GM21515 (cell line): ENCODE data around the gene UGT1A3.

Experiments
- ATAC-seq: cut with Tn5 transposase; IDR thresholded peaks from one replicate; pipeline ENCODE4 v1.9.1; 2021; ENCODE audit not compliant: unreplicated experiment

UGT1A3 gene

DNA sequence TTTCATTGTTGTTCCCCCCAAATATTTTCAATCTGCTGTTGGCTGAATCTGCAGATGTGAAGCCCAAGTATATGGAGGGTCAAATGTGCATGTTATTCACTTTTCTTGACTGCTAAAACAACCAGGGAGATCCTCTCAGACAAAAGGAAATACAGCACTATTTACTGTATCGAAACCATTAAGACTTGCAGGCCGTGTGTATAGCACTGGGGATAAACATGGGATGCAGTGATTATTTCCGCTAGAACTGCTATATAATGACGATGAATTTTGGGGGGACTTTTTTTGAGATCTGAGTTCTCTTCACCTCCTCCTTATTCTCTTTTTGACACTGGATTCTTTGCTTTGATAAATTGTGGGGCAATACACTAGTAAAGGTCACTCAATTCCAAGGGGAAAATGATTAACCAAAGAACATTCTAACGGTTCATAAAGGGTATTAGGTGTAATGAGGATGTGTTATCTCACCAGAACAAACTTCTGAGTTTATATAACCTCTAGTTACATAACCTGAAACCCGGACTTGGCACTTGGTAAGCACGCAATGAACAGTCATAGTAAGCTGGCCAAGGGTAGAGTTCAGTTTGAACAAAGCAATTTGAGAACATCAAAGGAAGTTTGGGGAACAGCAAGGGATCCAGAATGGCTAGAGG lies 27.7 kb downstream of the UGT1A3 start:
- no peak for ATAC-seq

- no peak for ATAC-seq
Measured at GRCh38 chr2:233758141-233758540, 29.3 kb downstream of the UGT1A3 start.

DNA sequence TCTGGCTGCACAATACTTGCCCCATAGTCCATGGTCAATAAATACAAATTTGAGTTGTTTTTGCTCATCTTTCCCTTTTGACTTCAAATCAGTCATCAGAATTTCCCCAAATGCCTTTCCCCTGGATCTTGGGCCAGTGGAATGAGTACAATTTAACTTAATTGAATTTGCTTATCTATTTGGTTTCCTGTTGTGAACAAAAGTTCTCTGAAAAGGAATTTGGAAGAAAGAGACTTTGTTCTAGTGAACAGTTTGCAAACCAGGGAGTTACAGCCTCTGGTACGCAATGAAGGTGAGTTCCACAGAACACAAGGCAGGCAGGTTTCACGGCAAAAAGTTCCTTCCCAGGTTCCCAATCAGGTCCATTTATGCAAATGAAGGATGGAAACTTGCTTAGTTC lies 30.0 kb downstream of the UGT1A3 start:
- ATAC-seq: no peak

- ATAC-seq: no peak
Measured at GRCh38 chr2:233760043-233760442, 31.2 kb downstream of the UGT1A3 start, which contains the start of gene UGT1A1. TSS of gene UGT1A1 (plus strand) at chr2:233760270. CDS start at chr2:233760288, 18 bp downstream.

DNA sequence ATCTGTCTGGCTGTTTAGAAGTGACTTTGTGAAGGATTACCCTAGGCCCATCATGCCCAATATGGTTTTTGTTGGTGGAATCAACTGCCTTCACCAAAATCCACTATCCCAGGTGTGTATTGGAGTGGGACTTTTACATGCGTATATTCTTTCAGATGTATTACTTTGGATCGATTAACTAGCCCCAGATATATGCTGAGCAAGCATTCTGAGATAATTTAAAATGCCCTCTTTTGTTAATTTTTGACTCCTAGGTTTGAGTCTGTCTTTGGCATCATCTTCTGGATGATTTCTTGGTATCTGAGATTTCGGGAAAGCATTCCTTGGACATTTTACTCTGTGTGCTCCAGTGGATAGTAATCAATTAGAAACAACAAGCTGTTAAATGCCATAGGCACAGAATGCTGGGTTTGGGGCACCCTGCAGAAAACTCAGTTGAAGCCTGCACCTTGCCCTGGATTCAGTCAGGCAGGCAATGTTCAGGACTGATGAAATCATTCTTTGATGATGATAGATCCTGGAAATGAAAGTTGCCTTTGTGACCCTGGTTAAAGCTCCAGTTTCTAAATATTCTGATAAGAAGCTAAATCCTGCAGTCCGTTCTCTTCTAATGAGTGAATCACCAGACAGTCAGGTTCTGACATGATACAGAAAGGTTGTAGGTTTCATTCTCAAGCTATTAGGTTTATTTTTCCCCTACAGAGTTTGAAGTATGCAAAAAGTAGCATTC lies 32.4 kb downstream of the UGT1A3 start:
- ATAC-seq: no peak

DNA sequence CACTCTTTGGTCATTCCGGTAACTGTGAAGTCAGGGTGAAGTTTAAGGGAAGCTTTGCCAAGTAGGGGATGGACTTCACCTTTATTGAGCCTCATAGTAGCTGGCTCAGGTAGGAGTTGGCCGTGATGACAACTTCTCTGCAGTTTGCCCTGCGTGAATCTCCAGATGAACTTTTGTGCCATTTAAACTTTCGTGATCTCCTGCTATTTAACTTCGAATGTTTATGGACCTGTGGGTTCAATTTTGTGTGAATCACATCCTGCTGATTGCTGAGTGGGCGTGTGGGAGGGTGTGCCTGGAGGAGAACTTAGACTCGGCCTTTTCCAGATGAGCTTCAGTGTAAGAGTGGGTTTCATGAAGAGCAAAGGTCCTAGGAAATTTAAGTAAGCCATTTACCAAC lies 35.4 kb downstream of the UGT1A3 start:
- ATAC-seq: no peak

DNA sequence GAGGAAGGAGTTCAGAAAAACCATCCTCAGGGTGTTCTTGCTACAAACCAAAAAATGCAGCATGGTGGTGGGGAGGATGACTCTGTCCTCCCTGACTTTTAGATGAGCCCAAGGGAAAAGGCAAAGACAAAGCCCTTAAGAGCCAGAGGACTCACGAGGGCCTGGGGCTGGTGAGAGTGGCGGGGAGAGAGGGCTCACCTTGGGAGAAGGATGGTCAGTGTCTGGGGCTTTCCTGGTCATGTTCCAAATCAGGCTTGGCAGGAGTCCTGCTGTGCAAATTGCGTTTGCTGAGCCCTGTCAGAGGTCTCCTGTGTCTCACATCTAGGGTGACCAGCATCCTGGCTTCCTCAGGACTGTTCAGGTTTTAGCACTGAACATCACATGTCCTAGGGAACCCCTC lies 35.9 kb downstream of the UGT1A3 start:
- no peak for ATAC-seq

GRCh38 chr2:233766416-233766815 lies 37.6 kb downstream of the UGT1A3 start:
- ATAC-seq: no peak

- no peak for ATAC-seq
Measured at GRCh38 chr2:233768076-233768475, 39.2 kb downstream of the UGT1A3 start.

DNA sequence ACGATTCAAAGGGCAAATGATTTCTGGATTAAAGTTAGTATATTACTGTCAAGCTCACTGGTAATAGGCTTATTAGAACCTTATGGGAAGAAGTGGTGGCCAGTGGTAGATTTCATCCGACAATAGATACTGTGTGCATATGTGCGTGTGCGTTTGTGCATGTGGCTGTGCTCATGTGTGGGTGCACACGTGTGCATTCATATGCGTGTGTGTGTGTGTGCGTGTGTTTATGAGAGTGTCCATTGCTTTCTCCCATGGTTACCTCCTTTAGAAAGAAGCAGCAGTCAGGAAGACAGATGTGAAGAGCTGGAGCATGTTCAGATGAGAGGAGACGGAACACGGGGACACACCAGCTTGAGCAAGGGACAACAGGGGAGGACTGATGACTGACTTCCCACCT lies 40.4 kb downstream of the UGT1A3 start:
- no peak for ATAC-seq

GRCh38 chr2:233772153-233772552 lies 43.3 kb downstream of the UGT1A3 start:
- ATAC-seq: no peak

DNA sequence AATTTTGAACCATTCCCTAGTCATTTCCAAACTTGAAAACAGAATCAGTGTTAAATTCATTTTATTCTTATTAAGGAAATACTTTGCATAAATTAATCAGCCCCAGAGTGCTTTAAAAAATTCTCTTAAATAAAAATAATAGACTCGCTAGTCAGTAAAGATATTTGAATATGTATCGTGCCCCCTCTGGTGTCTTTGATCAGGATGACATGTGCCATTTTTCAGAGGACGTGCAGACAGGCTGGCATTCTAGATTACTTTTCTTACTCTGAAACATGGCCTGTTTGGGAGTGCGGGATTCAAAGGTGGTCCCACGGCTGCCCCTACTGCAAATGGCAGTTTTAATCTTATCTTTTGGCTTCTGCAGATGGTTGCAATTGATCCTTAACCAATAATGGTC lies 43.7 kb downstream of the UGT1A3 start:
- ATAC-seq: no peak

GRCh38 chr2:233773854-233774253 lies 45.0 kb downstream of the UGT1A3 start:
- ATAC-seq: no peak

GRCh38 chr2:233775414-233775813 lies 46.6 kb downstream of the UGT1A3 start:
- ATAC-seq: no peak

DNA sequence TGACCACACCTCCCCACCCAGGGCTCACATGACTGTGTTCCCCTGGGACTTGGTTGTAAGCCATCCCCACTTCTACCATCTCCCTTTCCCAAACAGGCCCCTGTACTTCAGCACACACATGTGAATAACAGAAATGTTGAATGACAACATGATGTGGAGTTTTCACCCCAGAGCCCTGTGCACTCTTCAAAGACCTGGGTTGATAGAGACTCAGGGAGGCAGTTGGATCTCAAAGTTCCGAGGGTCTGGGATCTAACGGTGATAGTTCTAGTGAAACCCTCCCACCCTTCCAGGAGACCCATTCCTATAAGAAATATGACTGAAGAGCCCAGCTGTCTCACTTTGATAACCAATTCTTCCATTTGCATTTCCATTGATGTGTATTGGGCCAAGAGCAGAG lies 49.2 kb downstream of the UGT1A3 start, which contains the start of gene MROH2A:
Gene MROH2A, plus strand, starts transcription at position 301 of the 400 bp plus-strand sequence. CDS start 1,029 bp downstream, outside the sequence.
- no peak for ATAC-seq

DNA sequence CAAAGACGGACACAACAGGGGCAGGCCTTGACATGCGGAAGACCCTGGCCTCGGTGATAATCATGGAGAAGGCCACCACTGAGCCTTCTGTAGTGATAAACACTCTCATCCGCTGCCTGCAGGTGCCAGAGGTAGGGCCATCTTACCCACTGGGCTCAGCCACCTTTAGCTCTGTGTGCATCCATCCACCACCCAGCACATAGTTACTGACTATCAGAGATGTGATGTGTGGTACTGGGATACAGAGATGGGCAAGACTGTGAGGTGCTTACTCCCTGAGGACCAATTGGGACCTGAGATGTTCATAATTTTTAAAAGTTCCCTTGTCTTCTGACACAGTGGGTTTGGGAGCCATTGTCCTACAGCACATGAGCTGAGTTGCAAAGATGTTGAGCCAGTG lies 50.9 kb downstream of the UGT1A3 start:
- no peak for ATAC-seq

DNA sequence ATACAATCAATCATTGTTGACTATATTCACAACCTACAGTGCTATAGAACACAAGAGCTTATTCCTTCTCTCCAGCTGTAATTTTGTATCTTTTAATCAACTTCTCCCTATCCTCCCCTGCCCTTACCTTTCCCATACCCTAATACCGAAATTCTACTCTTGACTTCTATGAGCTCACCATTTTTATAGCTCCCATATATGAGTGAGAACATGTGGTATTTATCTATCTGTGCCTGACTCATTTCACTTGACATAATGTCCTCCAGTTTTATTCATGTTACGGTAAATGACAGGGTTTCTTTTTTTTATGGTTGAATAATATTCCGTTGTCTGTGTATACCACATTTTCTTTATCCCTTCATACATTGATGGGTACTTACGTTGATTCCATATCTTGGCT lies 51.9 kb downstream of the UGT1A3 start:
- ATAC-seq: no peak

- no peak for ATAC-seq
Measured at GRCh38 chr2:233789554-233789953, 60.7 kb downstream of the UGT1A3 start.

DNA sequence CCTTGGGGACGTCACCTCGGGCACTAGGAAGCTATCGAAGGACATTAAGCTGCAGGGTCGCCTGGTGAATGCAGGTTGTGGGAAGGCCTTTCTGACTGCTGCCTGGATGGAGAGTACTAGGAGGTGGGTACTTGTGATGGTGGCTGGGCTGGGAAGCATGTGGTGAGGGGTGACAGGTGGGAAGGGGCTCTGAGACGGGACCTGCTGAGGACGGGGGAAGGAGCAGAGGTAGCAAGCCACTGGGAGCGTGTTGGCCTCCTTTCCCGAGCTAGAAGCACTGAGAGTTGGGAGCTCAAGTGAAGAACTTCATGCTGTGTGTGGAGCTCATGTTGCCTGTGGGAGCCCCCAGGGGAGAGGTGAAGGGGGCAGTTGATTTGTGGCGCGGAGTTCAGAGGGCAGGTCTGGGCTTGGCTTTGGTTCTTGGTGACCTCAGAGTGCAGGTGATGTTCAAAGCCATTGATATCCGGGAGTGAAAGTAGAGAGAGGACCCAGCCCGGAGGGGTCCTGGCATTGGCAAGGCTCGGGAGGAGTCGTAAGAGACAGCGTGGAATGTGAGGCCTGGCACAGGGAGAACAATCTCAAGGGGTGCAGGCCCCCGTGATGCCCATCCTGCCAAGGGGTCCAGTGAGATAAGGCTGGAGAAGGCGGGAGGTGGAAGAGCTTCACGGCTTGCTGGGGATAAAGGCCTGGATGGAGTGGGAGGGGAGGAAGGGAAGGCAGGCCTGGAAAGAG lies 62.5 kb downstream of the UGT1A3 start:
- ATAC-seq: no peak

DNA sequence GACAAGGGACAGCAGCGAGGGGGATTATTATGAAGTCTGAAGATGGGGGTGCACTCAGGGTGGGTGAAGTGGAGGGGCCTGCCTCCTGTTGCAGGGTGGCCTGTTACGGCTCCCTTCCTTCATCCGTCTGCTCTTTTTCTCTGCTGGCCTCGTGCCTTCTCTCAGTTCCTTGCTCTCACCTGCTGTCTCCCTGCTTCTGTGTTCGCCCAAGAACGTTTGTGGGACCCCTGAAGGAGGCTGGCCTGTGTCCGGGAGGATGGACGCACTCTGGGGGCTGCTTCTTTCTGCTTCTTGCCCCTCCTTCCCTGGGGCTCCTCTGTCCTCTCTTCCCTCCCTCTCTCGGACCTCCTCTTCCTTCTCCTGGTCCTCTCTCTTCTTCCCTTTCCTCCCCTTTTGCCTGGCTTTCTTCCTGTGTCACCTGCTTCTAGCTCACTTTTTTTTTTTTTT lies 63.1 kb downstream of the UGT1A3 start:
- no peak for ATAC-seq

DNA sequence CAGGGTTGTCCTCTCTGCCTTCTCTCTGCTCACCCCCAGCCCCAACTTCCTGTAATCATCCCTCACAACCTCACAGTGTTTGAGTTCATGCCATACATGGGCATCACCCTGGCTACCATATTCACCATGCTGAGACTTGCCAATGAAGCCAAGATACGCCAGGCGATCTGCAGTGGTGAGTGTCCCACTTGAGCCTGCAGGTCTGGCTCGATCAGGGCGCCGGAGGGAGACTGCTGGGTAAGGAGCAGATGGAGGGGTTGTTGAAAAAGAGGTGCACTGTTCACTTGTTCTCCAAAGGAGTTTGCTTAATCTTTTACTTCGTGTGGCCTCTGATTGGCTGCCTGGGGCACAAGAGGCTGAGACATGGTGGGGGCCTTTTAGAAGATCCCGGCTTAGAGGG lies 63.9 kb downstream of the UGT1A3 start:
- ATAC-seq: no peak
